ENCODE measurements around the gene SLC39A11. TPM values are rescaled to one million over a fixed set of nuclear protein-coding genes. Genes with fewer than 3 reads are reported as not detected.
"Not testable (repeated sequence)": the region's sequence is repeated elsewhere in the genome, so short reads cannot be mapped to it uniquely, and the experiment has no call there.

The SLC39A11 gene
- total and polyA plus RNA-seq, 8 donors = 5.2 to 62.0 (median 12.9) TPM

- no peak for TF ChIP-seq EP300 (IDR thresholded peaks at IDR 0.05)
- TF ChIP-seq POLR2A (IDR thresholded peaks at IDR 0.05) = no peak
- TF ChIP-seq CTCF (IDR thresholded peaks at IDR 0.05) = no peak
- TF ChIP-seq POLR2AphosphoS5 (IDR thresholded peaks at IDR 0.05) = no peak
- no peak for DNase-seq
- peaks cover 0 to 32% (median 23%) of the 10 kb centered on the region in 4 donors for H3K36me3 ChIP-seq
- H3K9me3 ChIP-seq = no peaks in the 10 kb centered on the region
- no peaks in the 10 kb centered on the region for H3K4me1 ChIP-seq
- no peak overlapping the region for H3K4me3 ChIP-seq
- intact Hi-C loops (cut with DNase I; ENCODE audit: low total_unique reads) = no loop called here
- 88 to 95% (median 90%) methylated on average over 4 of the region's 4 CpGs for WGBS, 5 donors
- no peak overlapping the region for H3K27ac ChIP-seq
- H3K27me3 ChIP-seq = no peaks in the 10 kb centered on the region
These were observed 259.2 kb downstream of the SLC39A11 start for GRCh38 chr17:72833128-72833765.

- WGBS, 5 donors = 85 to 96% (median 92%) methylated on average over 6 of the region's 6 CpGs
- TF ChIP-seq EP300 (IDR thresholded peaks at IDR 0.05) = no peak
- no peak for TF ChIP-seq POLR2A (IDR thresholded peaks at IDR 0.05)
- TF ChIP-seq POLR2AphosphoS5 (IDR thresholded peaks at IDR 0.05) = no peak
- no peak for TF ChIP-seq CTCF (IDR thresholded peaks at IDR 0.05)
- no peak overlapping the region for H3K27ac ChIP-seq
These were observed 260.2 kb downstream of the SLC39A11 start for GRCh38 chr17:72832306-72832705.

GRCh38 chr17:72829883-72830282 lies 262.6 kb downstream of the SLC39A11 start:
- no peak for DNase-seq
- Histone ChIP-seq H3K27me3 (no peaks in the 10 kb centered on the region), H3K4me1 (no peaks in the 10 kb centered on the region), H3K9me3 (peaks cover 7 to 19% (median 13%) of the 10 kb centered on the region in 4 donors), H3K27ac (no peak overlapping the region), H3K36me3 (peaks cover 0 to 29% (median 14%) of the 10 kb centered on the region in 4 donors), H3K4me3 (no peak overlapping the region)
- no peak for TF ChIP-seq EP300 (IDR thresholded peaks at IDR 0.05)
- WGBS, 5 donors = 81 to 91% (median 84%) methylated on average over 4 of the region's 4 CpGs
- intact Hi-C loops (cut with DNase I; ENCODE audit: low total_unique reads) = no loop called here

More at GRCh38 chr17:72832306-72832705, 260.2 kb downstream of the SLC39A11 start:
- H3K36me3 ChIP-seq = peaks cover 0 to 27% (median 21%) of the 10 kb centered on the region in 4 donors
- intact Hi-C loops (cut with DNase I; ENCODE audit: low total_unique reads) = no loop called here
- H3K27me3 ChIP-seq = no peaks in the 10 kb centered on the region
- no peak for DNase-seq
- no peaks in the 10 kb centered on the region for H3K9me3 ChIP-seq
- H3K4me3 ChIP-seq = no peak overlapping the region
- no peaks in the 10 kb centered on the region for H3K4me1 ChIP-seq

- Histone ChIP-seq H3K27me3 (no peaks in the 10 kb centered on the region), H3K4me1 (no peaks in the 10 kb centered on the region), H3K36me3 (peaks cover 0 to 55% (median 26%) of the 10 kb centered on the region in 4 donors), H3K9me3 (peaks cover 7 to 27% (median 20%) of the 10 kb centered on the region in 4 donors), H3K4me3 (no peak overlapping the region), H3K27ac (no peak overlapping the region)
- TF ChIP-seq CTCF (IDR thresholded peaks at IDR 0.05) (peak in 1 of 7 experiments; percentile 8), POLR2A (IDR thresholded peaks at IDR 0.05) (no peak)
- WGBS, 5 donors = 92 to 96% (median 94%) methylated on average over 4 of the region's 4 CpGs
- DNase-seq = no peak
- intact Hi-C loops (cut with DNase I; ENCODE audit: low total_unique reads) = no loop called here
These were observed 265.9 kb downstream of the SLC39A11 start for GRCh38 chr17:72826602-72827001.

- Histone ChIP-seq H3K9me3 (peaks cover 7 to 27% (median 20%) of the 10 kb centered on the region in 4 donors), H3K36me3 (peaks cover 0 to 56% (median 27%) of the 10 kb centered on the region in 4 donors)
- H3K27me3 ChIP-seq; H3K4me1 ChIP-seq; H3K4me3 ChIP-seq; DNase-seq; H3K27ac ChIP-seq; intact Hi-C loops (cut with DNase I; ENCODE audit: low total_unique reads): not testable (repeated sequence)
- 90 to 98% (median 95%) methylated on average over 2 of the region's 2 CpGs for WGBS, 5 donors
These were observed 266.4 kb downstream of the SLC39A11 start for GRCh38 chr17:72826059-72826458.
